WERI-Rb-1 (cell line): ENCODE results near the gene NEURL3.

Source experiments
- DNase-seq: peaks from one replicate; pipeline ENCODE4 v3.0.0-alpha.2; 2020
- H3K27ac ChIP-seq: fragments of 250-450 bp; sonication (Bioruptor Pico); 2 replicates; pipeline ENCODE4 v1.5.1; 2020; ENCODE audit warnings: mild to moderate bottlenecking, moderate library complexity
- H3K27me3 ChIP-seq: fragments of 250-450 bp; sonication (Bioruptor Pico); 2 replicates; pipeline ENCODE4 v1.5.1; 2021; ENCODE audit warnings: mild to moderate bottlenecking, low read depth, moderate library complexity; ENCODE audit not compliant: insufficient read depth, severe bottlenecking
- H3K36me3 ChIP-seq: fragments of 250-450 bp; sonication (Bioruptor Pico); 2 replicates; pipeline ENCODE4 v1.5.1; 2020; ENCODE audit warnings: mild to moderate bottlenecking, moderate library complexity
- H3K4me3 ChIP-seq: 2 replicates; pipeline ENCODE4 v1.5.1; 2011; ENCODE audit warnings: low read depth, mild to moderate bottlenecking, control low read depth, low read length
- H3K9me3 ChIP-seq: fragments of 250-450 bp; sonication (Bioruptor Pico); 2 replicates; pipeline ENCODE4 v1.5.1; 2021; ENCODE audit warnings: mild to moderate bottlenecking, moderate library complexity; ENCODE audit not compliant: severe bottlenecking
- CTCF ChIP-seq: IDR thresholded peaks from 2 replicates; pipeline ENCODE4 v1.5.1; 2011; ENCODE audit warnings: low read depth, mild to moderate bottlenecking, control low read depth, inconsistent platforms, low read length

NEURL3 gene

GRCh38 chr2:96522304-96523203 lies 17.4 kb upstream of the NEURL3 start:
- no peak overlapping the region for H3K4me3 ChIP-seq
- no peaks in the 10 kb centered on the region for H3K9me3 ChIP-seq
- no peak overlapping the region for H3K27ac ChIP-seq
- no peak for TF ChIP-seq CTCF
- H3K27me3 ChIP-seq, result no peaks in the 10 kb centered on the region
- H3K36me3 ChIP-seq, result no peaks in the 10 kb centered on the region
- no peak for DNase-seq

GRCh38 chr2:96521219-96521618 lies 16.1 kb upstream of the NEURL3 start:
- no peak overlapping the region for H3K4me3 ChIP-seq
- no peaks in the 10 kb centered on the region for H3K27me3 ChIP-seq
- H3K9me3 ChIP-seq, result peaks cover 6% of the 10 kb centered on the region
- DNase-seq, result no peak
- H3K27ac ChIP-seq, result no peak overlapping the region
- no peak for TF ChIP-seq CTCF
- no peaks in the 10 kb centered on the region for H3K36me3 ChIP-seq

- H3K27ac ChIP-seq, result no peak overlapping the region
- no peaks in the 10 kb centered on the region for H3K36me3 ChIP-seq
- no peaks in the 10 kb centered on the region for H3K27me3 ChIP-seq
- TF ChIP-seq CTCF, result no peak
- DNase-seq, result no peak
- H3K4me3 ChIP-seq, result no peak overlapping the region
- H3K9me3 ChIP-seq, result peaks cover 6% of the 10 kb centered on the region
These were observed 15.5 kb upstream of the NEURL3 start for GRCh38 chr2:96520697-96521096.

GRCh38 chr2:96520231-96520630 lies 15.1 kb upstream of the NEURL3 start:
- H3K27ac ChIP-seq, result no peak overlapping the region
- no peak for DNase-seq
- H3K9me3 ChIP-seq, result peaks cover 6% of the 10 kb centered on the region
- no peak overlapping the region for H3K4me3 ChIP-seq
- H3K36me3 ChIP-seq, result no peaks in the 10 kb centered on the region
- TF ChIP-seq CTCF, result no peak
- H3K27me3 ChIP-seq, result no peaks in the 10 kb centered on the region

- no peak for DNase-seq
- H3K4me3 ChIP-seq, result no peak overlapping the region
- H3K27ac ChIP-seq, result no peak overlapping the region
- no peaks in the 10 kb centered on the region for H3K36me3 ChIP-seq
- H3K27me3 ChIP-seq, result no peaks in the 10 kb centered on the region
- H3K9me3 ChIP-seq, result peaks cover 6% of the 10 kb centered on the region
- no peak for TF ChIP-seq CTCF
These were observed 11.9 kb upstream of the NEURL3 start for GRCh38 chr2:96517079-96517478.

GRCh38 chr2:96514521-96514920 lies 9.4 kb upstream of the NEURL3 start:
- no peak overlapping the region for H3K27ac ChIP-seq
- no peak for TF ChIP-seq CTCF
- no peaks in the 10 kb centered on the region for H3K36me3 ChIP-seq
- no peak overlapping the region for H3K4me3 ChIP-seq
- DNase-seq, result no peak
- H3K27me3 ChIP-seq, result no peaks in the 10 kb centered on the region
- H3K9me3 ChIP-seq, result peaks cover 6% of the 10 kb centered on the region
